BE2C (cell line): ENCODE results near the gene TIAM2.

Experiments used
- DNase-seq: peaks from one replicate; pipeline ENCODE4 v3.0.0-alpha.2; 2020
- H3K27me3 ChIP-seq: fragments of 250-450 bp; sonication (Bioruptor Pico); 2 replicates; pipeline ENCODE4 v1.5.1; 2020; ENCODE audit warnings: mild to moderate bottlenecking
- H3K36me3 ChIP-seq: fragments of 250-450 bp; sonication (Bioruptor Pico); 2 replicates; pipeline ENCODE4 v1.5.1; 2020; ENCODE audit warnings: mild to moderate bottlenecking
- H3K4me1 ChIP-seq: fragments of 250-450 bp; sonication (Bioruptor Pico); 2 replicates; pipeline ENCODE4 v1.5.1; 2020
- H3K4me3 ChIP-seq: 2 replicates; pipeline ENCODE4 v1.5.1; 2011; ENCODE audit warnings: low read depth, low read length
- H3K9me3 ChIP-seq: fragments of 250-450 bp; sonication (Bioruptor Pico); 2 replicates; pipeline ENCODE4 v1.5.1; 2020
- CTCF ChIP-seq: IDR thresholded peaks from 2 replicates; pipeline ENCODE4 v1.5.1; 2012; ENCODE audit warnings: mild to moderate bottlenecking, low read depth, low read length

TIAM2 gene

GRCh38 chr6:155157101-155157500, 162.0 kb downstream of the TIAM2 start:
- DNase-seq = no peak
- TF ChIP-seq CTCF = no peak
- H3K4me1 ChIP-seq = peaks cover 12% of the 10 kb centered on the region

GRCh38 chr6:155158030-155158843, 163.1 kb downstream of the TIAM2 start:
- H3K27me3 ChIP-seq = no peaks in the 10 kb centered on the region
- DNase-seq = no peak
- H3K9me3 ChIP-seq = no peaks in the 10 kb centered on the region; the same call in 1 of the 2 replicates
- no peak for TF ChIP-seq CTCF
- H3K4me1 ChIP-seq = peaks cover 12% of the 10 kb centered on the region
- H3K4me3 ChIP-seq = no peak overlapping the region
- no peaks in the 10 kb centered on the region for H3K36me3 ChIP-seq

More at GRCh38 chr6:155157101-155157500, 162.0 kb downstream of the TIAM2 start:
- no peaks in the 10 kb centered on the region; the same call in 1 of the 2 replicates for H3K9me3 ChIP-seq
- no peaks in the 10 kb centered on the region for H3K36me3 ChIP-seq
- no peaks in the 10 kb centered on the region for H3K27me3 ChIP-seq
- H3K4me3 ChIP-seq = no peak overlapping the region

DNA sequence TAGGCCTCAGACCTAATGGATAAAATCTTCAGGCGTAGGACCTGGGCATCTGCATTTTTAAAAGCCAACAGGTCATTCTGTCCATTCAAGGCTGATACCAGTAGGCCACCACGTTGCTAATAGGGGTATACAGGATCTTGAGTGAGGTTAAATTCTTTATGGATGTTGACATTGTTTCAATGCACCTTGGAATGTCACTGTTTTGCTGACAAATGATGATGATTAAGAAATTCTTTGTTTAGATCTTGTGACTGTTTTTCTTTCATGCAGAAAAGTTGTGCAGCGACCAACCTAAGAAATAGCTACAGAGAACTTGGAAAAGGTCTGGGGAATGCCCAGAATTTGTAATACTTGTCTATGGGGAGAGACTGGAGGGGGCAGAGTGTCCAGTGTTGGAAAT, 167.6 kb downstream of the TIAM2 start:
- Histone ChIP-seq H3K4me1 (no peaks in the 10 kb centered on the region), H3K36me3 (no peaks in the 10 kb centered on the region), H3K27me3 (no peaks in the 10 kb centered on the region), H3K4me3 (no peak overlapping the region), H3K9me3 (no peaks in the 10 kb centered on the region; the same call in 1 of the 2 replicates)
- no peak for TF ChIP-seq CTCF
- no peak for DNase-seq

- Histone ChIP-seq H3K36me3 (no peaks in the 10 kb centered on the region), H3K27me3 (no peaks in the 10 kb centered on the region), H3K9me3 (no peaks in the 10 kb centered on the region), H3K4me1 (no peaks in the 10 kb centered on the region), H3K4me3 (no peak overlapping the region)
- no peak for TF ChIP-seq CTCF
- no peak for DNase-seq
Observed at GRCh38 chr6:155163601-155164000, 168.5 kb downstream of the TIAM2 start.

DNA sequence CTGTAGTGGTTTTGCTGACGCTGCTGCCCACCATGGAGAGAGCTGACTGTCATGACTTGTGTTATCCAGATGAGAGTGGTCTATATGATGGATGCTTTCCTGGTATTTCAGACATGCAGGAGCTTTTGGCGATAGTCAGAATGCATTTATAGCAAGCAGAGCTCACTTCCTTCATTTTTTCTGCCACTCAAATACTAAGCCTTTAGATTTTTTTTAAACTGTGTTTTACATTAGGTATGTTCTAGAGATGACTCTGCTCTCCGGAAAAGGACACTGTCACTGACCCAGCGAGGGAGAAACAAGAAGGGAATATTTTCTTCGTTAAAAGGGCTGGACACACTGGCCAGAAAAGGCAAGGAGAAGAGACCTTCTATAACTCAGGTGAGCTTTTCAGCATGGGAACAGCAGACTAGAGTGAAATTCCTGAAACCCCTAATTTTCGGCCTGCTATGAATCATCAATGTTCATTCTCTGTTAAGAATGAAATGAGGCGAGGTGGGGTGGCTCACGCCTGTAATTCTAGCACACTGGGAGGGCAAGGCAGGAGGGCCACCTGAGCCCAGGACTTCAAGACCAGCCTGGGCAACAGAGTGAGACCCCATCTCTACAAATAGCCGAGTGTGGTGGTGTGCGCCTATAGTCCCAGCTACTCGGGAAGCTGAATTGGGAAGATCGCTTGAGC, 170.1 kb downstream of the TIAM2 start:
- H3K36me3 ChIP-seq = no peaks in the 10 kb centered on the region
- no peaks in the 10 kb centered on the region for H3K27me3 ChIP-seq
- H3K4me1 ChIP-seq = no peaks in the 10 kb centered on the region
- H3K4me3 ChIP-seq = no peak overlapping the region
- no peak for TF ChIP-seq CTCF
- DNase-seq = no peak
- no peaks in the 10 kb centered on the region for H3K9me3 ChIP-seq

- H3K9me3 ChIP-seq = no peaks in the 10 kb centered on the region
- no peak overlapping the region for H3K4me3 ChIP-seq
- DNase-seq = no peak
- no peaks in the 10 kb centered on the region for H3K36me3 ChIP-seq
- H3K4me1 ChIP-seq = peaks cover 3% of the 10 kb centered on the region
- no peaks in the 10 kb centered on the region for H3K27me3 ChIP-seq
- TF ChIP-seq CTCF = no peak
Observed at GRCh38 chr6:155170519-155170918, 175.4 kb downstream of the TIAM2 start.
